CD14-positive monocyte (primary cell): ENCODE data around the gene PPP2R5B. TPM values are rescaled to one million over a fixed set of nuclear protein-coding genes. Genes with fewer than 3 reads are reported as not detected.

Experiments
- DNase-seq, 3 donors: peaks; one replicate each; pipeline ENCODE4 v3.0.0-alpha.2; 2011 to 2022
- H2AFZ ChIP-seq: 2 replicates; pipeline ENCODE4 v1.6.0; 2012; ENCODE audit warnings: mild to moderate bottlenecking, low read depth, low read length, inconsistent platforms; ENCODE audit not compliant: insufficient read depth, poor library complexity, severe bottlenecking
- H3K27ac ChIP-seq, 2 donors: 1 replicate in 1 of 2; 2 replicates in 1 of 2; pipeline ENCODE4 v1.5.1; 2012 to 2013; ENCODE audit warnings: low read length in 2 of 2, control low read depth in 1 of 2, inconsistent platforms in 1 of 2, low read depth in 1 of 2, mild to moderate bottlenecking in 1 of 2
- H3K27me3 ChIP-seq, 2 donors: one replicate each; pipeline versions ENCODE4 v1.6.0 to v1.6.1; 2011 to 2013; ENCODE audit warnings: low read length in 2 of 2; ENCODE audit not compliant: control insufficient read depth in 2 of 2, insufficient read depth in 2 of 2
- H3K36me3 ChIP-seq, 2 donors: replicated peaks in 1 of 2; 1 replicate in 1 of 2; 2 replicates in 1 of 2; pipeline versions ENCODE4 v1.5.1 to v1.6.1; 2012 to 2013; ENCODE audit warnings: low read length in 2 of 2, control low read depth in 1 of 2, inconsistent platforms in 1 of 2, mild to moderate bottlenecking in 1 of 2; ENCODE audit not compliant: insufficient read depth in 2 of 2, control insufficient read depth in 1 of 2
- H3K4me1 ChIP-seq, 2 donors: 1 replicate in 1 of 2; 2 replicates in 1 of 2; pipeline versions ENCODE4 v1.5.1 to v1.6.1; 2012 to 2013; ENCODE audit warnings: low read length in 2 of 2, control low read depth in 1 of 2, inconsistent platforms in 1 of 2, mild to moderate bottlenecking in 1 of 2, moderate library complexity in 1 of 2; ENCODE audit not compliant: insufficient read depth in 2 of 2, control insufficient read depth in 1 of 2
- H3K4me2 ChIP-seq: replicated peaks from 2 replicates; pipeline ENCODE3; 2012; ENCODE audit warnings: low read length, moderate library complexity, mild to moderate bottlenecking; ENCODE audit not compliant: poor library complexity, severe bottlenecking; ENCODE audit errors: extremely low read depth
- H3K4me3 ChIP-seq, 3 experiments: fragments of 200-600 bp in 1 of 3; sonication (generic) in 1 of 3; replicated peaks in 1 of 3; 1 replicate in 2 of 3; 2 replicates in 1 of 3; pipeline ENCODE4 v1.5.1; 2011 to 2013; ENCODE audit warnings: low read length in 3 of 3, mild to moderate bottlenecking in 3 of 3, control low read depth in 2 of 3, low read depth in 2 of 3, inconsistent platforms in 1 of 3, moderate library complexity in 1 of 3
- H3K79me2 ChIP-seq: 2 replicates; pipeline ENCODE4 v1.6.0; 2012; ENCODE audit warnings: mild to moderate bottlenecking, control low read depth, inconsistent platforms, low read length, moderate library complexity; ENCODE audit not compliant: insufficient read depth
- H3K9ac ChIP-seq: 2 replicates; pipeline ENCODE4 v1.6.0; 2017; ENCODE audit warnings: low read length, mild to moderate bottlenecking; ENCODE audit not compliant: insufficient read depth, poor library complexity, severe bottlenecking
- H3K9me3 ChIP-seq, 2 donors: replicated peaks in 1 of 2; 1 replicate in 1 of 2; 2 replicates in 1 of 2; pipeline versions ENCODE4 v1.5.1 to v1.6.1; 2012 to 2013; ENCODE audit warnings: low read length in 2 of 2, control low read depth in 1 of 2; ENCODE audit not compliant: control insufficient read depth in 1 of 2, insufficient read depth in 1 of 2
- H4K20me1 ChIP-seq: 2 replicates; pipeline ENCODE4 v1.6.0; 2012; ENCODE audit warnings: mild to moderate bottlenecking, low read length, control low read depth, moderate library complexity; ENCODE audit not compliant: insufficient read depth
- H3K27ac Mint-ChIP-seq, 7 donors: one replicate each; pipeline ENCODE4 v1.8.0; 2020; ENCODE audit warnings: mild to moderate bottlenecking in 7 of 7, mixed read lengths in 7 of 7, moderate library complexity in 6 of 7, inconsistent platforms in 2 of 7
- H3K27me3 Mint-ChIP-seq, 3 donors: one replicate each; pipeline ENCODE4 v1.8.0; 2021 to 2022; ENCODE audit warnings: low read depth in 3 of 3, mild to moderate bottlenecking in 3 of 3, mixed read lengths in 3 of 3, moderate library complexity in 3 of 3, inconsistent platforms in 1 of 3
- H3K36me3 Mint-ChIP-seq, 2 donors: one replicate each; pipeline ENCODE4 v1.8.0; 2020; ENCODE audit warnings: mixed read lengths in 2 of 2, inconsistent platforms in 1 of 2, mild to moderate bottlenecking in 1 of 2
- H3K4me1 Mint-ChIP-seq: one replicate; pipeline ENCODE4 v1.8.0; 2020; ENCODE audit warnings: mild to moderate bottlenecking, mixed read lengths
- H3K4me3 Mint-ChIP-seq, 2 donors: one replicate each; pipeline ENCODE4 v1.8.0; 2020; ENCODE audit warnings: mild to moderate bottlenecking in 2 of 2, mixed read lengths in 2 of 2, moderate library complexity in 1 of 2
- H3K9me3 Mint-ChIP-seq, 7 donors: one replicate each; pipeline ENCODE4 v1.8.0; 2020 to 2022; ENCODE audit warnings: mixed read lengths in 7 of 7, mild to moderate bottlenecking in 6 of 7, moderate library complexity in 6 of 7, inconsistent platforms in 2 of 7
- WGBS: methylation state at CpG from one replicate; pipeline ENCODE4 v1.1.5; 2013; ENCODE audit warnings: missing lambda C conversion rate; ENCODE audit not compliant: insufficient coverage; 5-methylcytosine and 5-hydroxymethylcytosine counted together
- intact Hi-C, 2 donors: fragments of 100-400 bp; cut with micrococcal nuclease; formaldehyde crosslinking; loops; one replicate each; pipeline versions ENCODE4 v1.15.0 to v1.15.1; 2023
- polyA plus RNA-seq, 3 donors: library from polyadenylated mRNA; depleted of rRNA in 1 of 3; unstranded in 2 of 3; stranded (reverse) in 1 of 3; fragments of 300-500 nt in 2 of 3; fragments of >200 nt in 1 of 3; fragmentation: Illumina TruSeq in 2 of 3; gene quantifications; 1 replicate in 2 of 3; 2 replicates in 1 of 3; pipeline ENCODE4 v1.2.3, GENCODE V29; 2012 to 2021
- TF ChIP-seq, protein P1 (sequence below): fragments of 200-600 bp; IDR thresholded peaks from one replicate; pipeline ENCODE4 v1.8.0; 2022; ENCODE audit warnings: antibody characterized with exemption, mild to moderate bottlenecking

The PPP2R5B gene
- polyA plus RNA-seq, 3 donors = 9.0 to 26.7 (median 9.4) TPM

GRCh38 chr11:64935359-64936081 is 11.0 kb downstream of the PPP2R5B start, which contains the start of gene GPHA2:
TSS of gene GPHA2 (minus strand) at chr11:64935893. CDS start at chr11:64935460, 433 bp downstream.
- Histone ChIP-seq H2AFZ (no peak within 1 kb of the TSS), H3K4me2 (no peak within 1 kb of the TSS), H3K79me2 (no peaks in the 10 kb centered on the region), H3K27me3 (no peaks in the 10 kb centered on the region), H3K4me3 (no peak within 1 kb of the TSS), H3K27ac (no peak within 1 kb of the TSS), H3K4me1 (peaks cover 0 to 3% of the 10 kb centered on the region in 2 donors), H3K9me3 (no peaks in the 10 kb centered on the region), H3K36me3 (peaks cover 33 to 36% of the 10 kb centered on the region in 2 donors), H3K9ac (no peak within 1 kb of the TSS), H4K20me1 (no peaks in the 10 kb centered on the region)
- WGBS = 92% methylated on average over 12 of the region's 14 CpGs
- TF ChIP-seq, protein P1, sequence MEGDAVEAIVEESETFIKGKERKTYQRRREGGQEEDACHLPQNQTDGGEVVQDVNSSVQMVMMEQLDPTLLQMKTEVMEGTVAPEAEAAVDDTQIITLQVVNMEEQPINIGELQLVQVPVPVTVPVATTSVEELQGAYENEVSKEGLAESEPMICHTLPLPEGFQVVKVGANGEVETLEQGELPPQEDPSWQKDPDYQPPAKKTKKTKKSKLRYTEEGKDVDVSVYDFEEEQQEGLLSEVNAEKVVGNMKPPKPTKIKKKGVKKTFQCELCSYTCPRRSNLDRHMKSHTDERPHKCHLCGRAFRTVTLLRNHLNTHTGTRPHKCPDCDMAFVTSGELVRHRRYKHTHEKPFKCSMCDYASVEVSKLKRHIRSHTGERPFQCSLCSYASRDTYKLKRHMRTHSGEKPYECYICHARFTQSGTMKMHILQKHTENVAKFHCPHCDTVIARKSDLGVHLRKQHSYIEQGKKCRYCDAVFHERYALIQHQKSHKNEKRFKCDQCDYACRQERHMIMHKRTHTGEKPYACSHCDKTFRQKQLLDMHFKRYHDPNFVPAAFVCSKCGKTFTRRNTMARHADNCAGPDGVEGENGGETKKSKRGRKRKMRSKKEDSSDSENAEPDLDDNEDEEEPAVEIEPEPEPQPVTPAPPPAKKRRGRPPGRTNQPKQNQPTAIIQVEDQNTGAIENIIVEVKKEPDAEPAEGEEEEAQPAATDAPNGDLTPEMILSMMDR = no peak
- Mint-ChIP-seq H3K27ac (peak within 1 kb of the TSS in 1 of 7 donors; percentile 73), H3K27me3 (peaks cover 4 to 9% (median 8%) of the 10 kb centered on the region in 3 donors), H3K9me3 (no peaks in the 10 kb centered on the region), H3K4me3 (no peak within 1 kb of the TSS), H3K36me3 (peaks cover 39 to 42% of the 10 kb centered on the region in 2 donors), H3K4me1 (peaks cover 4% of the 10 kb centered on the region)
- DNase-seq = no peak
- intact Hi-C loops = no loop called here

DNA sequence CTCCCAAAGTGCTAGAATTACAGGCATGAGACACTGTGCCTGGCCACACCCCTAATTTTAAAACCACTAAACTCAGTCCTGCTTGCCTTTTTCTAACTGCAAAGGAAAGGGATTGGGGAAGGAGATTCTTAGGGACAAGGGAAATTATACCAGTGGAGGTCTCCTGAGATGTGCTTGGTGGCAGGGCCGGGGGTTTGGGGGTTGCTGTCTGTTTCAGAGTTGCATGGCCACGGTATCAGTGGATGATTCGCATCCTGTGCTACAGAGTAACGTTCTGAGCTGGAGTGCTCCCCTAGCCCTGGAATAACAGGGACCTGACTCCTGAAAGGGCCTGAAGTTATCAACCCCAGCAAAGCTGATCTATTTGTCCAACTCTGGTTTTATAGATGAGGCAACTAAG is 12.1 kb downstream of the PPP2R5B start:
- 90% methylated on average over 3 of the region's 4 CpGs for WGBS
- Histone ChIP-seq H3K9me3 (no peaks in the 10 kb centered on the region), H3K4me2 (no peak overlapping the region), H2AFZ (no peak overlapping the region), H3K4me1 (peaks cover 0 to 3% of the 10 kb centered on the region in 2 donors), H3K79me2 (no peaks in the 10 kb centered on the region), H4K20me1 (no peaks in the 10 kb centered on the region), H3K36me3 (peaks cover 24 to 26% of the 10 kb centered on the region in 2 donors), H3K4me3 (no peak overlapping the region), H3K27ac (no peak overlapping the region), H3K27me3 (no peaks in the 10 kb centered on the region), H3K9ac (no peak overlapping the region)
- no peak for DNase-seq
- peaks cover 28 to 32% of the 10 kb centered on the region in 2 donors for H3K36me3 Mint-ChIP-seq
- H3K4me1 Mint-ChIP-seq = peaks cover 4% of the 10 kb centered on the region
- intact Hi-C loops = no loop called here
- TF ChIP-seq, protein P1 = no peak
- H3K4me3 Mint-ChIP-seq = no peak overlapping the region
- H3K27ac Mint-ChIP-seq = no peak overlapping the region
- no peaks in the 10 kb centered on the region for H3K9me3 Mint-ChIP-seq
- H3K27me3 Mint-ChIP-seq = peaks cover 4 to 17% (median 14%) of the 10 kb centered on the region in 3 donors
